HG03139 (cell line): Measurements from ENCODE around the gene TGM2.

ENCODE experiments used
- ATAC-seq: cut with Tn5 transposase; IDR thresholded peaks from one replicate; pipeline ENCODE4 v1.9.1; 2021; ENCODE audit not compliant: unreplicated experiment

Gene TGM2

GRCh38 chr20:38146628-38147027, 18.4 kb downstream of the TGM2 start:
- ATAC-seq: no peak

DNA sequence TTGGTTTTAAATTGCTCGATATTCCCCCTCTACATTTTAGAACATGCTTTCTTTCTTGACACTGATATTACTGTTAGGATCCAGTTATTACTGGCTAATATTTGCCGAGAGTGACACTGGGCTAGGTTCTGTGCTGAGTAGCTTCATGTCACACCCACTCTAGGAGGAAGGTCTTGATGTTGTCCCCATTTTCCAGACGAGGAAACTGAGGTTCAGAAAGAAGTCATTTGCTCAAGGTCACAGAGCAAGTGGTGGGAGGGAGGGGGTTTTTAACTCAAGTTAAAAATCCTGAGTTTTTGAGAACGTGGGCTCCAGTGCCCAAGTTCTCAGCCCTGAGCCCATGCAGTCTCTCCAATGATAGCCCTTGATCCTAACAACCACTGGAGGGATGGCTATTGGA, 18.9 kb downstream of the TGM2 start:
- no peak for ATAC-seq

DNA sequence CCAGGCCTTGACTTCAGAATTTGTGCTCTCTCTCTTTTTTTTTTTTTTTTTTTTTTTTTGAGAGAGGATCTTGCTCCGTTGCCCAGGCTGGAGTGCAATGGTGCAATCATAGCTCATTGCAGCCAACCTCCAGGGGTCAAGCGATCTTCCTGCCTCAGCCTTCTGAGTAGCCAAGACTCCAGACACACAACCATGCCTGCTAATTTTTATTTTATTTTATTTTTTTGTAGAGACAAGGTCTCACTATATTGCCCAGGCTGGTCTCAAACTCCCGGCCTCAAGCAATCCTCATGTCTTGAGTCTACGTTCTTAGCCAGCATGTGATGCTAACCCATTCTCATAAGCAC, 19.4 kb downstream of the TGM2 start:
- ATAC-seq: no peak

GRCh38 chr20:38144974-38145728, 19.9 kb downstream of the TGM2 start:
- ATAC-seq: no peak

DNA sequence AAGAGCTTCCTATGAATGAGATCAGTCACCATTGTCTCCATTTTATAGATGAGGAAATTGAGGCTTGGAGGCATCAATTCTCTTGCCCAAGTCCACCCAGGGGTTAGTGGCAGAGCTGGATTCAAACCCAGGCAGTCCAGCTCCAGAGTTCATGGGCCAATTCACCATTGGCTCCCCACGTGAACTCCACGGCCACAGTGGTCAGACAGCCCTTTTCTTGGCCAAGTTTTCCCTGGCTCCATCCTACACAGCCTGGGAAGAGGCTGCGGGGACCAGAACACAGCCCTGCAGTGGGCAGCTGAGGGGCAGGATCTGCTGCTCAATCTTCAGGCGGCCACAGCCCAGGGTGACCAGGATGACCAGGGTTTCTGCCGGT, 20.5 kb downstream of the TGM2 start:
- no peak for ATAC-seq

DNA sequence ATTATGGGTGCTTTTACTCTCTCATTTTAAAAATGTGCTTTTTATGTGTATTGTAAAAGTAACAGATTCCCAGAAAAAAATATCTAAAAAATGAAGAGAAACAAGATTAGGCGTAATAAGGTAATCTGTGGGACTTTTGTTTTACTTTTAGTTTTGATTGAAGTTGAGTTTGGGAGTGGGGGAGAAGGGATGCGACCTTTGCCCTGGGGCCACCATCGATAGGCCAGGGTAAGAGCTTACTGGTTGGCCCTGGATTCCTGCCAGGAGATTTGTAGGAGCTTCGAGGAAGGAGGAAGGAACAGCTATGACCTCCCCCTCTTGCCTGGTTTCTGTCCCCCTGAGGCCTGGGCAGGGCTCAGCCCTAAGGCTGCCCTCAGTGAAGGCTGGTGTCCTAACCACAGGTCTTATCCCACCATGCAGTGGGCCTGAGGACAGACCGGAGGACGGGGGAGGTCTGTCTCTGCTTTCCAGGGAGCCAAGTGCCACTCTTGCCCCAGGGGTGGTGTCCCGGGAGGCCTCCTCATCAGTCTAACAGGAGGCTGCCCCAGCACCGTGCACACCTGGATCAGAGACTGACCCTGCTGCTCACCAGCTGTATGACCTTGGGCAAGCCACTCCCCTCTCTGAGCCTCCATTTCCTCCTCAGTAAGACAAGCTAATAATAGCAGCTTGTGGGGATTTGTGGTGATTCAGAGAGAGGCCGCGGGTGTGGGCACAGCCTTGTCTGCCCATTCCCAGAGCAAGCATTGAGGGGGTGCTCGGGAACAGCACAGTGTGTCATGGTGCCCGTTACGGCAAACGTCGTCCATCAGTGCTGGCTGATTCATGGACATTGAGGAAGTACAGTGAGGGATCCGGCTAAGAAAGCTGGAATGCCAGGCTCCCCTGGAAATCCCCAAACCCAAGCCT, 21.2 kb downstream of the TGM2 start:
- no peak for ATAC-seq

DNA sequence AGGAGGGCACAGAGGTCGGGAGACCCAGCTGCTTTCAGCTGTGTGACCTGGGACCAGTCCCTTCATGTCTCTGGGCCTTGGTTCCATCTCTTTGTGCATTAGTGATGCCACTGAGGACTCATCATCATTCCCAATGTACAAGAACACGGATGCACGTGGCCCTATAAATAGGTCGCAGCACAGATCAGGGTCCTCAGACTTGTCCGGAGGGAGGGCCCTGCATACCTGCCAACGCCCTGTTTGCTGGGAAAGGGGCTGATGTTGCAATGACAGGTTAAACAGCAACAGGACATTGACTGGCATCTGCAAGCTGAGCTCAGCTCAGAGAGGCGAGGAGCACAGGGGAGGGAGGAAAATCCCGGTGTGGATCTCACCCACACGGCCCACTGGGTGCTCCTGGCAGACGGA, 21.8 kb downstream of the TGM2 start:
- no peak for ATAC-seq

- no peak for ATAC-seq
These were observed 23.1 kb downstream of the TGM2 start for GRCh38 chr20:38141889-38142494.

DNA sequence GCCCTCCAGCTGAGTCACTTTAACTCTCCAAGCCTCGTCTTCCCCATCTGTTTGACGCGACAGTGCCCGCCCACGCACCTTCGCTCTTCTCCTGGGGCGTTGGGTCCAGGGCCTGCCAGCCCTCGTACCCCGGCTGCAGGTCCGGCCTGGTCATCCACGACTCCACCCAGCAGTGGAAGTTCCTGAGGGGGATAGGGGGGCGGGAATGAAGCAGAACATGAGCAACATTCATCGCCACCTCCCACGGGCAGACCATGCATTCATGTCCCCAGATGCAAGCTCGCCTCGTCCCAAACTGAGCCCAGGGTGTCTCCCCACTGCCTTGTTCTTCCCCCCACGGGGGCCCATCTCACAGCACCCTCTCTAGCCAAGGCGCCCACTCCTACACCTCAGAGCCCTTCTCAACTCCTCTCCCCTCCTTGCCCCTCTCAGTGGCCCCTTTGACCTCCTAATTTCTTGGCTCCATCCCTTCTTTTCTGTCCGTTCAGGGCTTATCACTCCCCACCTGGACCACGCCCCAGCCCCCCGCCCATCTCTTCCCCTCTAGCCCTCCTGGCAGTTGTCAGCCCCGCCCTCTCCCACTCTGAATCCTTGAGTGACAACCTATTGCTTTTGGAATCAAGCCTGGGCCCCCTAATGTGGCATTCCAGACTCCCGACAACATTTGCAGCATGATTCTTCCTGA, 23.7 kb downstream of the TGM2 start:
- ATAC-seq: no peak

GRCh38 chr20:38139977-38140753, 24.9 kb downstream of the TGM2 start:
- ATAC-seq: no peak

DNA sequence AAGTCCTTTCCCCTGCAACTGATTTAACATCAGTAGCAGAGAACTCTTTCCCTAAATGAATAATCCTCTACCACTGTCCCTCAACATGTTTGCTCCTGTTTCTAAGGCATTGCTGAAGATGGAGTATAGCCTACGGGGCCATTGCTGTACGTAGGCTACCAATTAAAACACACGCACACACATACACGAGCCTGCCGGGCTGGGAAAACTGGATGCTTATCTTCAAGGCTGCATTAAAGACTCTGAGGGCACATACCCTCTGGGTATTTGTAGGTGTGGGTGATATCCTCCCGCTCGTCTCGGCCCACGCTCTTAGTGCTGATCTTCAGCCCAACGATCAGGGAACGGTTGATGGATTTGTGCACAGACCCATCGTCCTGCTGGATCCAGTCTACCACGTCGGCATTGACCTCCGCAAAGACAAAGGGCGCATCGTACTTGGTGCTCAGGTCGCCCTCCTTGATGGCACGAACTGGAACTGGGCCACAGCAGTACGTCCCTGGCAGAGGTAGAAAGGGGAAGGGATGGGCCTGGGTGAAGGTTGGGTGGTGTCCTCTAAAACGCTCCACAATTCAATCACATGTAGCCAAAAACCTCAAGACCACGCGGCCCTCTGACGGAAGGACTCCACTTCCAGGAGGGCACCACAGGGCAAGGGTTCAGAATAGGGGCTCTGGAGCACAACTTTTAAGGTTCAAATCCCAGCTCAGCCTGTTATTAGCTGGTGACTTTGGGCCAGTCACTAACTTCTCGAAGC, 25.7 kb downstream of the TGM2 start:
- no peak for ATAC-seq

- ATAC-seq: no peak
These were observed 26.8 kb downstream of the TGM2 start for GRCh38 chr20:38138086-38138778.

DNA sequence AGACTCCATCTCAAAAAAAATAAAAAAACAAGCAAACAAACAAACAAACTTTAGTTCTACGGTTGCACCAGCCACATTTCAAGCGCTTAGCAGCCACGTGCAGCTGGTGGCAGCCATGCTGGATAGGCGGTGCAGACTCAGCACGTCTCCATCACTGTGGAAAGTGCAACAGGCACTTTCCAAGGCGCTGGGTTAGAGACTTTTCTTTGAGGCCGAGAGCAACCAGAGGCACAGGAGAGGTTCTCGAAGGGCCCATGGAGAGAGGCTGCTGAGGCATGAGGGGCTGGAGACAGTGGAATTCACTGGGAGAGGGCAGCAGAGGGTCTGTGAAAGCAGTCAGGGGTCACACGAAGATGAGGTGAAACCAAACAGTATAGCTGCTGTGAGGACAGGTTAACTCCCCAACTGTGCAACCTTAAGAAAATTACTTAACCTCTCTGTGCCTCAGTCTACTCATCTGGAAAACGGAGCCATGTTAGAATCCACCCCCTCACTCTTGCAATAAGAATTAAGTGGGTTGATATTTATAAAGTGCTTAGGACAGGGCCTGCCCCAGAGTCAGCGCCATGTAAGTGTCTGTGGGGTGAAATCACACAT, 27.5 kb downstream of the TGM2 start:
- no peak for ATAC-seq

- ATAC-seq: no peak
These were observed 28.4 kb downstream of the TGM2 start for GRCh38 chr20:38136421-38137245.

DNA sequence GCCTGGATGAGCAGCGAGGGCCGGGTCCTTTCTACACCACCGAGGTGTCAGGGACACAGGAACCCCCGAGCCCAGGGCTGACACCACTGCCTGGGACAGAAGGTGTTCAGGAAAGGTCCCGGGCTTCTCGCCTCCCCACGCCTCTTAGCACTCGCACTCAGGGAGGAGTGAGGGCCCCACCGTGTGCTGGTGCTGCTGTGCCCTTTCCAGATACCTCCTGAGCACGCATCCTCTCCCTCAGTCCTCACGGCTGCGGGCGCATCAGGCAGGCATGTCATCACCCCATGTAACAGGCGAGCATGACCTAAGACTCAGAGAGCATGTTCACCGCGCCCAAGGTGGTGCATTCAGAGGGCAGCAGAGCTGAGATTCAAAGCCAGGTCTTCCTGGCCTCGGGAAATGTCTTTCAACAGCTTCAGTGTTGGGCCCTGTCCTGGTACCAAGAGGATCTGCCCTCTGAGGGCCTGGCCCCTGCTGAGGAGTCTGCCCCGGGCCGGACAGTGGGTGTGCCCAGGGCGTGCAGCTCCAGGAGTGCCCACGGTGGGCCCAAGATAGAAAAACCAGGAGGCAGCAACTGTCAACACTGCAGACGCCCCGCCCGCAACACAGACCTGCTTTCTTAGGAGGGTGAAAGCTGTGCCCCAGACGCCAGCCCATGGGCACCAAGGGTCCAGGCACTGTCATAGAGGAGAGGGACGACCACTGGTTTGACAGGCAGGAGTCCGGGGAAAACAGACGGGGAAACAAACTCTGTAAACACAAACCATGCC, 29.2 kb downstream of the TGM2 start:
- ATAC-seq: no peak

DNA sequence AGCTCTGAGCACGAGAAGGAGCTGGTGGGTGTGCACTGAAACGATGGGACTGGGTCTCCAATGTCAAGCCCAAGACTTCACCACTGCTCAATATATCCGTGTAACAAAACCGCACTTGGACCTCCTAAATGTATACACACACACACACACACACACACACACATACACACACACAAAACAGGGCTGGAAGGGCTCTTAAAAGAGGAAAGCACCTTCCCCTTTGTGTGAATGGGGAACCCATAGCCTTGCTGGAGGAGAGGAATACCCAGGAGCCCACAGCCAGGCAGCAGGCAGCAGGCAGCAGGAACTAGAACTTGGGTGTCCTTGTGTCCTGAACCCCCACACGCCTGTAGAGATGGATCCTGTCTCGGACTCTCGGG, 29.8 kb downstream of the TGM2 start:
- ATAC-seq: no peak
